HCEC 1CT (cell line): ENCODE data around the gene HRAS.

Source experiments
- DNase-seq: peaks from one replicate; pipeline ENCODE4 v3.0.0-alpha.2; 2017

HRAS gene

GRCh38 chr11:506995-507726 is 28.2 kb downstream of the HRAS start, which contains the start of gene RNH1:
TSS of gene RNH1 (minus strand) at chr11:507242. CDS start at chr11:502162, 5,080 bp downstream.
- peak; percentile 94 for DNase-seq

- DNase-seq = peak; percentile 96
Measured at GRCh38 chr11:506238-506994, 29.0 kb downstream of the HRAS start.

DNA sequence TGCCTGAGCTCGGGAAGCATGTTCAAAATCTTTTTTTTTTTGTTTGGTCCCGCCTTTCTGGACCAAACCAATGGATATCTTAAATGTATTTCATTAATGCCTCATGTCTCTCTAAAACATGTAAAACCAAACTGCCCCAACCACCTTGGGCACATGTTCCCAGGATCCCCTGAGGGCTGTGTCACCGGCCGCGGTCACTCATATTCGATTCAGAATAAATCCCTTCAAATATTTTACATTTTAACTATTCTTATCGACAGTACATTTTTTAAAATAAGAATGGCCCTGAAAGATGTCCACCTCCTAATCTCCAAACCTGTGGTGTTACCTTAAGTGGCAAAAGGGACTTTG is 30.4 kb downstream of the HRAS start:
- DNase-seq = no peak

GRCh38 chr11:504053-504993 is 31.1 kb downstream of the HRAS start:
- peak; percentile 66 for DNase-seq

GRCh38 chr11:503179-503981 is 32.0 kb downstream of the HRAS start:
- no peak for DNase-seq

DNA sequence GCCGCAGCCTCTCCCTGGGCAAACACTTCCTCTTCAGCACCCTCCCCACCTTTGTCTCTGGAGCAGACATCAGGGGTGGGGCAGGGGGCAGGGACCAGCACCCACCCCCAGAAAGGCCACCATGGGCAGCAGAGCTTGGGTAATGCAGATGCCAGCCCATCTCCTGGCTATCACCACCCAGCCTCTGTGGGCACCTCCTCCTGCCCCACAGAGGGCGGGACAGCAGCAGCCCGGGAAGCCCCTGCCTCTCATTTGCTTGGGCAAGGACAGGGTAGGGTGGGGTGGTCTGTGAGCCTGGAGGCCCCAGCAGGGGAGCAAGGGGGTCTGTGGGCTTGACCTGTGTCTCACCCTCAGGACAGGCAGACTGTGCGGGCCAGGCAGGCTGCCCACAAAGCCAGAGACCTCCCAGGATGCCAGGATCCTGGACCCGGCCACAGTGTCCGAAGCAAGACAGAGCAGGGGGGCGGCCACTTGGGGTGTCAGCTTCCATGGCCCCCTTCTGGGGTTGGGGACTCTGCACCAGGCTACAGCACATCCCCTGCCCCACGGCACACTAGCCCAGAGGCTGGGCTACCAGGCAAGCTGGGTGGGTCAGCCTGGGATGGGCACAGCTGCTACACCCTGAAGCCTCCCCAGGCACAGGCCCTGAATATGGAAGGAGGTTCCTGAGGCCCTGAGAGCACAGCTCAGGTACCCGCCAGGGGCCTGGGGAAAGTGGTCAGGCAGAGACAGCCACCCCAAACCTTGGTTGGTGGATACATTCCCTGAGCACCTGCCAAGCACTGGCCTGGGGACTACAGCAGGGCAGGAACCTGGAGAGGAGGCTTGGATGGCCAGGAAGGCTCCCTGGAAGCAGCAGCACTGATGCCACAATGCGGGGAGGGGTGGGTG is 32.8 kb downstream of the HRAS start:
- no peak for DNase-seq

GRCh38 chr11:501683-502287 is 33.6 kb downstream of the HRAS start:
- no peak for DNase-seq

- no peak for DNase-seq
Measured at GRCh38 chr11:501001-501682, 34.2 kb downstream of the HRAS start.

DNA sequence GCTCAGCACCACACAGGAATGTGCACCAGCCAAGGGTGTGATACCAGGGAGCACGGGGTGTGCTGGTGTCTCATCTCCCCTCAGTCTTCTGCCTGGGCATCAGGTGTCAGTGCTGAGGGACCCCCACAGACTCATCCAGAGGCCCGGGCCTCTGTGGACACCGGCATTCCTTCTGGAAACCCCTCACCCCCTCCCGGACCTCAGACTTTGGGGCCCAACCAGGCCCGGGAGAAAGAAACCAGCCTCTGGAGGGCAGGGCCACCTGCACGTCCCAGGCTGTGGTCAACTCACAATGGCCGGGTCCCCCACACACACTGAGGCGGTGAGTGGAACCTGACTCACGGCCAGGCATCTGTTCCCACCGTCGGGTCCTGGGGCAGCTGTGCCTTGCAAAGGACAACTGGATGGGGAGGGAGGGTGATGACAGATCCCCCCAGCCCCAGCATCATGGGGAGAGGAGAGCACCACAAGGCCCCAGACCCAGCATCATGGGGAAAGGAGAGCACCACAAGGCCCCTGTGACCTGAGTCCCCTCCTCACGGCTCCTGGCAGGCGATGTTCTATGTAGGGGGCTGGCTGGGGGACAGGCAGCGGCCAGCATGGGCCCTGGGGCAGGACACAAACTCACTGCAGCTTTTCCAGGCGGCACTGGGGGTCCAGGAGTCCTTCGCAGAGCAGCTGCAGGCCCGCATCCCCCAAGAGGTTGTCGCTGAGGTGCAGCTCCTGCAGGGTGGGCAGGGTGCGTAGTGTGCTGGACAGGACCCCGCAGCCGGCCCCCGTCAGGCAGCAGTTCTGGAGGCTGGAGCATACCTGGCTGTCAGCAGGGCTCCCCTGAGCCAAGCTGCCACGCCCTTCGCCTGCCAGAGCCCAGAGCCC is 35.9 kb downstream of the HRAS start:
- DNase-seq = no peak

DNA sequence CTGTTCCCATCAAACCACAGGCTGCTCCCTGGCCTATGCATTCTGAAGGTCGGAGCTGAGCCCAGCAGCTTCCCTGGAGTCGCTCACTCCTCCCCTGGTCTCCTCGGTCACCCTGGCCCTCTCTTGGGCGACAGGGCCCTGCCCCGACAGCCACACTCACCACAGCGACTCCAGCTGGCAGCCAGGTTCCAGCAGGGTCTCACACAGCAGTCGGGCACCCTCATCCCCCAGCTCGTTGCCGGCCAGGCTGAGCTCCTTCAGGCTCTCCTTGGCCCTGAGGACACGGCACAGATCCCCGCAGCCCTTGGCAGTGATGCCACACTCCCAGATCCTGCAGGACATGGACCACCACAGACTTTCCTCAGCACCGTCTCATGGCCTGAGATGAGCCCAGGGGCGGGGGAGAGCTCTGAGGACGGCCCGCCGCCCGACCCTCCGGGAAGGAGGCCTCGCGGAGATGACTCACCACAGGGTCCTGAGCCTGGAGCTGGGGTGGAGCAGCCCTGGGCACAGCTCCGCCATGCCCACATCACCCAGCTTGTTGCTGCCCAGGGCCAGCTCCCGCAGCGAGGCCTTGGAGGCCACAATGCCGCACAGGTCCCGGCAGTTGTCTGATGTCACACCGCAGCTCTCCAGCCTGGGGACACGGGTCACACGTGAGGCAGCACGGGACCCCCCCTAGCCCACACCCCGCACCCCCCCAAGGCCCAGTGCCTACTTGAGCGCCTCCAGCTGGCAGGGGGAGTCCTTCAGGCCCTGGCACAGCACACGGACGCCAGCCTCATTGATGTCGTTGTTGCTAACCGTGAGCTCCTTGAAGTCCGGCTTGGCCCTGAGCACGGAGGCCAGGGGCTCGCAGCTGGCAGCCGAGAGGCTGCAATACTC is 36.8 kb downstream of the HRAS start:
- DNase-seq = no peak

GRCh38 chr11:497565-498296 is 37.6 kb downstream of the HRAS start:
- no peak for DNase-seq

GRCh38 chr11:496834-497564 is 38.4 kb downstream of the HRAS start:
- DNase-seq = no peak

GRCh38 chr11:495537-495931 is 39.8 kb downstream of the HRAS start:
- no peak for DNase-seq

GRCh38 chr11:494761-495536 is 40.4 kb downstream of the HRAS start:
- DNase-seq = no peak

GRCh38 chr11:492427-493226 is 42.7 kb downstream of the HRAS start:
- DNase-seq = no peak
